ENCODE data around the gene UPP1. TPM values are rescaled to one million over a fixed set of nuclear protein-coding genes. Genes with fewer than 3 reads are reported as not detected.
"Not testable (repeated sequence)": the region's sequence is repeated elsewhere in the genome, so short reads cannot be mapped to it uniquely, and the experiment has no call there.

Gene UPP1
- total and polyA plus RNA-seq, 9 donors, result 5.4 to 13.5 (median 7.1) TPM

DNA sequence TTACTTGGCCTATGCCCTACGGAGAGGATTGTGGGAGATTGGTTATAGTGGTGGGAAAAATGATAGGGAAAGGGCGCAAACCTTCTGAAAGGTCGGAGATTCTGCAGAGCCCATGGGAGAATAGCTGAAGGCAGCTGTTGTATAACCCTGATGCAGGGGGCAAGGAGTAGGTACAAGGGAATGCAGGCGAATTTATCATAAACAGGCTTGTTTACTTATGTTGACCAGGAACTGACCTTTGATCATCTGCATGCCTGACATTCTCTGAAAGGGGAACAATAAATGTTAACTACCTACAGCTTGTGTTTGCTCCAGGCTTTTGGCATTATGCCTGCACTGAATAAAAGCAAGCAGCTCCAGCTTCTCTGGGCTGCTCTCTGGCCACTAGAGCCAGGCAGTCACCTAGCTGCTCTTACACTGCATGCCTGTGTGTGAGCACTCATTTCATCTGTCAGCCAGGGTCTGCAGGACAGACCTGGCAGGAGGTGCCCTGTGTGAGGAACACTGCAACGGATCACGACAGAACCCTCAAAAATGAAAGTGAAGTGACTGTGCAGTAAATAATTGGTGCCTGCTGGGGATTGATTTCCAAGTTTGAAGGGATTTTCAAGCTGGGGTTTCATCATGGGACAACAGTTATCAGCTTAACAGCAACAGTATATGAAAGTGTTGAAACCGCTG is 51.1 kb downstream of the UPP1 start:
- no peaks in the 10 kb centered on the region for H3K36me3 ChIP-seq
- 78 to 79% (median 79%) methylated on average over 7 of the region's 7 CpGs for WGBS, 3 donors
- intact Hi-C loops (cut with DNase I), result no loop called here
- no peak overlapping the region for H3K27ac ChIP-seq
- TF ChIP-seq POLR2A (IDR thresholded peaks at IDR 0.05) (no peak), EP300 (IDR thresholded peaks at IDR 0.05) (no peak)
- TF ChIP-seq, protein P1, sequence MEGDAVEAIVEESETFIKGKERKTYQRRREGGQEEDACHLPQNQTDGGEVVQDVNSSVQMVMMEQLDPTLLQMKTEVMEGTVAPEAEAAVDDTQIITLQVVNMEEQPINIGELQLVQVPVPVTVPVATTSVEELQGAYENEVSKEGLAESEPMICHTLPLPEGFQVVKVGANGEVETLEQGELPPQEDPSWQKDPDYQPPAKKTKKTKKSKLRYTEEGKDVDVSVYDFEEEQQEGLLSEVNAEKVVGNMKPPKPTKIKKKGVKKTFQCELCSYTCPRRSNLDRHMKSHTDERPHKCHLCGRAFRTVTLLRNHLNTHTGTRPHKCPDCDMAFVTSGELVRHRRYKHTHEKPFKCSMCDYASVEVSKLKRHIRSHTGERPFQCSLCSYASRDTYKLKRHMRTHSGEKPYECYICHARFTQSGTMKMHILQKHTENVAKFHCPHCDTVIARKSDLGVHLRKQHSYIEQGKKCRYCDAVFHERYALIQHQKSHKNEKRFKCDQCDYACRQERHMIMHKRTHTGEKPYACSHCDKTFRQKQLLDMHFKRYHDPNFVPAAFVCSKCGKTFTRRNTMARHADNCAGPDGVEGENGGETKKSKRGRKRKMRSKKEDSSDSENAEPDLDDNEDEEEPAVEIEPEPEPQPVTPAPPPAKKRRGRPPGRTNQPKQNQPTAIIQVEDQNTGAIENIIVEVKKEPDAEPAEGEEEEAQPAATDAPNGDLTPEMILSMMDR (IDR thresholded peaks at IDR 0.05), result no peak
- no peak for DNase-seq
- no peak overlapping the region for H3K4me3 ChIP-seq
- H3K9me3 ChIP-seq, result no peaks in the 10 kb centered on the region
- no peaks in the 10 kb centered on the region for H3K27me3 ChIP-seq
- H3K4me1 ChIP-seq (ENCODE audit: insufficient read depth), result no peaks in the 10 kb centered on the region

DNA sequence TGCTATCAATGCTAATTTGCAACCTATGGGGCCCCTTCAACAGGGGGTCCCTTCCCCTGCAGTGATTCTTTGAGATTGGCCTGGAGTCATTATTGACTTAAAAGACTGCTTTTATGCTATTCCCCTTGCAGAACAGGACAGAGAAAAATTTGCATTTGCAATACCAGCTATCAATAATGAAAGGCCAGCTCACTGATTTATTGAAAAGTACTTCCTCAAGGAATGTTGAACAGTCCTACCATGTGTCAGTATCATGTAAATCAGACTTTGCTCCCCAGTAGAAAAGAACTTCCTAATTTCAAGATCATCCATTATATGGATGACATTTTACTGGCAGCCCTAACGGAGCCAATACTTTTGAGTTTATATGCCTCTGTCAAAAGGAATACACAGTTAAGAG is 52.5 kb downstream of the UPP1 start:
- H3K27ac ChIP-seq, result no peak overlapping the region
- no peaks in the 10 kb centered on the region for H3K9me3 ChIP-seq
- no peaks in the 10 kb centered on the region for H3K4me1 ChIP-seq (ENCODE audit: insufficient read depth)
- H3K27me3 ChIP-seq, result no peaks in the 10 kb centered on the region
- DNase-seq, result no peak
- H3K4me3 ChIP-seq, result no peak overlapping the region
- intact Hi-C loops (cut with DNase I), result no loop called here
- no peaks in the 10 kb centered on the region for H3K36me3 ChIP-seq
- 57 to 83% (median 72%) methylated on average over 1 of the region's 1 CpG for WGBS, 3 donors
- no peak for TF ChIP-seq POLR2A (IDR thresholded peaks at IDR 0.05)

DNA sequence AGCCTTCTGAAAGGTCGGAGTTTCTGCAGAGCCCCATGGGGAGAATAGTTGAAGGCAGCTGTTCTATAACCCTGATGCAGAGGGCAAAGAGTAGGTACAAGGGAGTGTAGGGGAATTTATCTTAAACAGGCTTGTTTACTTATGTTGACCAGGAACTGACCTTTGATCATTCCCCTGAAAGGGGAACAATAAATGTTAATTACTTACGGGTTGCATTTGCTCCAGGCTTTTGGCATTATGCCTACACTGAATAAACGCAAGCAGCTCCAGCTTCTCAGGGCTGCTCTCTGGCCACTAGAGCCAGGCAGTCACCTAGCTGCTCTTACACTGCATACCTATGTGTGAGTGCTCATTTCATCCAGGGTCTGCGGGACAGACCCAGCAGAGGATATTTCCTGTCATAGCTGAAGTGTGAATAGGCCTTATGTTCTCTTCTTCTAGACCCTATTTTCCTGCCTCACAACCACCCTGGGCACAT is 55.3 kb downstream of the UPP1 start:
- Histone ChIP-seq H3K27me3 (no peaks in the 10 kb centered on the region), H3K36me3 (no peaks in the 10 kb centered on the region), H3K9me3 (no peaks in the 10 kb centered on the region), H3K27ac (no peak overlapping the region), H3K4me1 (ENCODE audit: insufficient read depth) (no peaks in the 10 kb centered on the region), H3K4me3 (no peak overlapping the region)
- DNase-seq, result no peak
- WGBS, 3 donors, result 60 to 66% (median 62%) methylated on average over 4 of the region's 4 CpGs
- intact Hi-C loops (cut with DNase I), result no loop called here
- TF ChIP-seq POLR2A (IDR thresholded peaks at IDR 0.05), result no peak
- TF ChIP-seq, protein P1 (IDR thresholded peaks at IDR 0.05), result no peak
- TF ChIP-seq EP300 (IDR thresholded peaks at IDR 0.05), result no peak

GRCh38 chr7:48147078-48147591 is 58.1 kb downstream of the UPP1 start:
- no peaks in the 10 kb centered on the region for H3K9me3 ChIP-seq
- no peak for TF ChIP-seq POLR2A (IDR thresholded peaks at IDR 0.05)
- TF ChIP-seq EP300 (IDR thresholded peaks at IDR 0.05), result no peak
- TF ChIP-seq, protein P1 (IDR thresholded peaks at IDR 0.05), result no peak
- H3K4me1 ChIP-seq (ENCODE audit: insufficient read depth), result no peaks in the 10 kb centered on the region
- H3K27me3 ChIP-seq, result no peaks in the 10 kb centered on the region
- no peak overlapping the region for H3K27ac ChIP-seq
- intact Hi-C loops (cut with DNase I), result no loop called here
- 57 to 70% (median 69%) methylated on average over 4 of the region's 4 CpGs for WGBS, 3 donors
- no peak for DNase-seq
- no peak overlapping the region for H3K4me3 ChIP-seq
- H3K36me3 ChIP-seq, result no peaks in the 10 kb centered on the region

DNA sequence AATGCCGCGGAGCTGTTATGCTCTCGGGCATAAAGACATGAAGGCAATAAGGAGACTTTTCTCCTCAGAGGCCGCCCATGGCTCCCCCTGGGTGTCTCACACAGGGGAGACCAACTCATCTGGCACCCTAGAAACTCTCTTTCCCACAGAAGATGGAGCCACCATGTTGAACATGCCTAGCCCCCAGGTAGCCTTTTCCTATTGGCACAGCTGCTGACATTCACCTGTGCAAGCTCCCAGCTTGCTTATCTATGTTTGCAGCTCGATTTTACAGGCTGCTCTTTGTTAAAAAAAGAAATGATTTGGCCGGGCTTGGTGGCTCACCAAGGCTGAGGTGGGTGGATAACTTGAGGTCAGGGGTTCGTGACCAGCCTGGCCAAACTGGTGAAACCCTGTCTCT is 58.6 kb downstream of the UPP1 start:
- H3K4me1 ChIP-seq (ENCODE audit: insufficient read depth); DNase-seq; H3K27ac ChIP-seq; H3K36me3 ChIP-seq; H3K27me3 ChIP-seq; intact Hi-C loops (cut with DNase I); H3K9me3 ChIP-seq; H3K4me3 ChIP-seq: not testable (repeated sequence)
- 22 to 45% (median 24%) methylated on average over 7 of the region's 7 CpGs for WGBS, 3 donors

Measured in ovary (tissue), 9 donors.